H1 (cell line): ENCODE measurements around the gene SCART1.

ENCODE experiments used
- CTCF ChIP-seq, 3 experiments: IDR thresholded peaks; 1 replicate in 2 of 3; 2 replicates in 1 of 3; pipeline versions ENCODE4 v1.5.1 to v1.6.1; 2011; ENCODE audit warnings: low read length in 3 of 3, mild to moderate bottlenecking in 3 of 3, inconsistent platforms in 2 of 3, low read depth in 1 of 3, moderate library complexity in 1 of 3; ENCODE audit not compliant: insufficient read depth in 1 of 3; ENCODE audit errors: control extremely low read depth in 1 of 3
- EP300 ChIP-seq, 2 experiments: IDR thresholded peaks; 1 replicate in 1 of 2; 2 replicates in 1 of 2; pipeline ENCODE4 v1.6.1; 2011 to 2012; ENCODE audit warnings: low read depth in 2 of 2, low read length in 2 of 2, mild to moderate bottlenecking in 2 of 2, borderline replicate concordance in 1 of 2, inconsistent platforms in 1 of 2, moderate library complexity in 1 of 2
- POLR2A ChIP-seq, 2 experiments: IDR thresholded peaks; 1 replicate in 1 of 2; 2 replicates in 1 of 2; pipeline ENCODE4 v1.6.1; 2011; ENCODE audit warnings: low read depth in 2 of 2, low read length in 2 of 2, mild to moderate bottlenecking in 2 of 2; ENCODE audit errors: control extremely low read depth in 1 of 2
- POLR2AphosphoS5 ChIP-seq: IDR thresholded peaks from 2 replicates; pipeline ENCODE4 v1.6.1; 2011; ENCODE audit warnings: low read depth, low read length
- TCF12 ChIP-seq: IDR thresholded peaks from 2 replicates; pipeline ENCODE4 v1.6.1; 2011; ENCODE audit warnings: low read depth, mild to moderate bottlenecking, low read length

GRCh38 chr10:133405272-133405671 lies 48.5 kb upstream of the SCART1 start:
- TF ChIP-seq POLR2AphosphoS5 (no peak), TCF12 (no peak), POLR2A (IDR thresholded peaks at IDR 0.05; ENCODE audit: control extremely low read depth in 1 of 2, low read depth in 2 of 2, low read length in 2 of 2) (no peak), CTCF (IDR thresholded peaks at IDR 0.05; ENCODE audit: control extremely low read depth in 1 of 3, insufficient read depth in 1 of 3, low read depth in 1 of 3, low read length in 3 of 3) (no peak), EP300 (IDR thresholded peaks at IDR 0.05; ENCODE audit: borderline replicate concordance in 1 of 2, low read depth in 2 of 2, low read length in 2 of 2) (no peak)
